NCI-H2227 (cell line): ENCODE data around the gene FEM1B.

ENCODE experiments used
- DNase-seq: peaks from one replicate; lab custom pipeline; 2025; ENCODE audit not compliant: unreplicated experiment; lab: John Stamatoyannopoulos, UW

FEM1B gene

DNA sequence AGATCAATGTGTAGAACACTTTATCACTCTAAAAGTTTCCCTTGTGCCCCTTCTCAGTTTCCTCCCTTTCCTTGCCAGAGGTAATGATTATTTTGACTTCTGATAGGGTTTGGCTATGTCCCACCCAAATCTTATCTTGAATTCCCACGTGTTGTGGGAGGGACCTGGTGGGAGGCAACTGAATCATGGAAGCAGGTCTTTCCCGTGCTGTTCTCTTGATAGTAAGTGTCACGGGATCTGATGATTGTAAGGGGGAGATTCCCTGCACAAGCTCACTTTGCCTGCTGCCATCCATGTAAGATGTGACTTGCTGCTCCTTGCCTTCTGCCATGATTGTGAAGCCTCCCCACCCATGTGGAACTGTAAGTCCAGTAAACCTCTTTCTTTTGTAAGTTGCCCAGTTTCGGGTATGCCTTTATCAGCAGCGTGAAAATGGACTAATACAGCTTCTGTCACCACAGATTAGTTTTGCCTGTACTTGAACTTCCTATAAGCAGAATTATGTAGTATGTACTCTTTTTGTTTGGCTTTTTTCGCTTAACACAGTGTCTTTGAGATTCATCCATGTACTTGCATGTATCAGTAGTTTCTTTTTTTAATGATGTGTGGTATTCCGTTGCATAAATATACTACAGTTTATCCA lies 7.2 kb downstream of the FEM1B start:
- no peak for DNase-seq

DNA sequence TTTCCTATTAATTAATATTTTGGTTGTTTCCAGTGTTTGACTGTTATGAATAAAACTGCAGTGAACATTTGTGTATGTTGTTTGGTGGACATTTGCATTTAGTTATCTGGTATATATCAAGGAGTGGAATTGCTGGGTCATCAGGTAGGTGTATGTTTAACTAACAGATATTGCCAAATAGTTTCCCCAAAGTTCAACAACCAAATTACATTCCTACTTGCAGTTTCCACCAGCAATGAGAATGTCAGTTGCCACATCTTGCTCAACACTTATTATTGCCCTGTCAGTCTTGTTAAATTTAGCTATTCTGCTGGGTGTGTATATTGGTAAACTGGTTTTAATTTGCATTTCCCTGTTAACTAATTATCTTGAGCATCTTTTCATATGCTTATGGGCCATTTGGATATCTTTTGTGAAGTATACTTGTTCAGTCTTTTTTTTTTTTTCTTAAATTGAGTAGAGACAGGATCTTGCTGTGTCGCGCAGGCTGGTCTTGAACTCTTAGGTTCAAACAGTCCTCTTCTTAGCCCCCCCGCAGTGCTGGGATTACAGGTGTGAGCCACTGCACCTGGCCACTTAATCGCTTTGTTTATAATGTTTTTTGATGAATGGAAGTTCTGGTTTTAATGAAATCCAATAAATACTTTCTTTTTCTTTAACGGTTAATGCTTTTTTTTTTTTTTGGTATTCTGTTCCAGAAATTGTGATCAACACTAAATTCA lies 7.9 kb downstream of the FEM1B start:
- no peak for DNase-seq

DNA sequence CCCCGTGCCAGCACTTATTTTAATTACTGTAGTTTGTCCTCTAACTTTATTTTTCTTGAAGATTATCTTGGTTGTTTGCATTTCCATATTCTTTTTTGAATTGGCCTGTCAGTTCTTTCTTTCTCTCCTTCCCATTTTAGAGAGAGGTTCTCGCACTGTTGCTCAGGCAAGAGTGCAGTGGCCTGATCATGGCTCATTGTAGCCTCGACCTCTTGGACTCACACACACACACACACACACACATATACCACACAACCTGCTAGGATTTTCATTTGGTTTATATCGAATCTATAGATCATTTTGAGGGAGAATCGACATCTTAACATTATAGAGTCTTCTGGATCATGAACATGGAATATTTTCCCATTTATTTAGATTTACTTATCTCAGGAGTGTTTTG lies 8.7 kb downstream of the FEM1B start:
- DNase-seq = no peak

DNA sequence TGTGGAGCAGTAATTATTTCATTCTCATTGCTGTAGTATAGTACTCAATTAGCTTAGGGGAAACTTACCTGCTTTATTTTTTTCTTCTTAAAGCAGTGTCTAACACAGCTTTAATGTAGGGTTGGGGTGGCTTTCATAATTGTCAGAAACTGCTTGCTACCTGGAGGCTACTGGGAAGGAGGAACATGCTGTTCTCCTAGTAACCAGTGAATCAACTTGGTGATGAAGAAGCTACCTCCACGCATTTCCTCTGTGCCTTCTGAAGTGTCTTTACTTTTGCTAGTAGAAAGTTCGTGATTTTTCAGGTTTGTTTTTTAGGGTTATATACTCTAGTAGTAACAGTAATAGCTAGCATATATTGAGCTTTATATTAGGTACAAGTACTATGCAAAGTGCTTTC lies 11.5 kb downstream of the FEM1B start:
- DNase-seq = no peak

DNA sequence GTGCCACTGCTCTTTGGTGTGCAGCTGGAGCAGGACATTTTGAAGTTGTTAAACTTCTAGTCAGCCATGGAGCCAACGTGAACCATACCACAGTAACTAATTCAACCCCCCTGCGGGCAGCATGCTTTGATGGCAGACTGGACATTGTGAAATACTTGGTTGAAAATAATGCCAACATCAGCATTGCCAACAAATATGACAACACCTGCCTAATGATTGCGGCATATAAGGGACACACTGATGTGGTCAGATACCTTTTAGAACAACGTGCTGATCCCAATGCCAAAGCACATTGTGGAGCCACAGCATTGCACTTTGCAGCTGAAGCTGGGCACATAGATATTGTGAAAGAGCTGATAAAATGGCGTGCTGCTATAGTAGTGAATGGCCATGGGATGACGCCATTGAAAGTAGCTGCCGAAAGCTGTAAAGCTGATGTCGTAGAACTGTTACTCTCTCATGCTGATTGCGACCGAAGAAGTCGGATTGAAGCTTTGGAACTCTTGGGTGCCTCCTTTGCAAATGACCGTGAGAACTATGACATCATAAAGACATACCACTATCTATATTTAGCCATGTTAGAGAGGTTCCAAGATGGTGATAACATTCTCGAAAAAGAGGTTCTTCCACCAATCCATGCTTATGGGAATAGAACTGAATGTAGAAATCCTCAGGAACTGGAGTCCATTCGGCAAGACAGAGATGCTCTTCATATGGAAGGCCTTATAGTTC lies 12.2 kb downstream of the FEM1B start:
- no peak for DNase-seq

DNA sequence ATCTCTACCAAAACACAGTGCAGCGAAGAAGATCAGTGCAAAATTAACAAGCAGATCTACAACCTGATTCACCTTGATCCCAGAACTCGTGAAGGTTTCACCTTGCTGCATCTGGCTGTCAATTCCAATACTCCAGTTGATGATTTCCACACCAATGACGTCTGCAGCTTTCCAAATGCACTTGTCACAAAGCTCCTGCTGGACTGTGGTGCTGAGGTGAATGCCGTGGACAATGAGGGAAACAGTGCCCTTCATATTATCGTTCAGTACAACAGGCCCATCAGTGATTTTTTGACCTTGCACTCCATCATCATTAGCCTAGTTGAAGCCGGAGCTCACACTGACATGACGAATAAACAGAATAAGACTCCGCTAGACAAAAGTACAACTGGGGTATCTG lies 13.2 kb downstream of the FEM1B start:
- no peak for DNase-seq

DNA sequence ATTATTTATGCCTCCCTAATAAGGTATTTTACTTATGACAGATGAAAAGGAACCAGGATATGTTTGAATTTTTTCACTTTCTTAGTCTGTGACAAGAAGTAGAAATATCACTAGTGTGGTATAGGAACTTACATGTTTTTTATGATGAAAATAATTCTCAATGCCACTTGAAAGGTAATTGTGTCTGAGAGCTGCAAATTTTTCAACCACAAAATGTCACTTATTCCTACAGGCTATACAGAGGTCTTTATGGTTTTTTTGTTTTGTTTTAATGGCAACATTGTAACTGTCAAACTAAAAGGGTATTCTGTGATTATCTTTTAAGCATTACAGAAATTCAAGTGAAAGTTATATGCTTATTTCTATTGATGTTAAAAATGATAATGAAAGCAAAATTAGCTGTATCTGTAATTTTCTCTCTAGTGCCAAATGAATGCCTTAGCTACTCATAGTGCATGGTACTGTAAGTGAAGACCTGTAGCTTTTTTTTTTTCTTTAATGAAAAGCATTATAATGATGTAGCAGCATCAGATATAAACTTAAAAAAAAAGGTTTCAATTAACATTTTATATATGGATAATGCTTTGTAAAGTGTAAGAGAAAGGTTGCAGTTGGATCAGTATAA lies 14.7 kb downstream of the FEM1B start:
- no peak for DNase-seq

DNA sequence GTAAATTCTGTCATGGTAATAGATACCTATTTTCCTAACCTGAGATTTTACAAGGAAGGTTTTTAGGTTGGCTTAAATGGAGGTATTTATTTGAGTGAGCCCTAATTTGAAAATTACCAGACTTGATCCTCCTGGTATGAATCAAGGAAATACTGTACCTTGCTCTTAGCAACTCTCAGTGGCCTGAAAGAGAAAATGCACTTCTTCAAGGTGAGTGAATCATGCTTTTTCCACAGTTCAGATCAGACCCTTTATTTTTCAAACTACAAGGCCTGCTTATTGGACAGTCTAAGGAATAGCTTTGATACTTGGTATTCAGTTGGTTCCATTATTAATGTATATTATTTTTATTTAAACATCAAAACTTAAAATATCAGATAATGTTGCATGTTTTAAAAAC lies 15.4 kb downstream of the FEM1B start:
- no peak for DNase-seq

DNA sequence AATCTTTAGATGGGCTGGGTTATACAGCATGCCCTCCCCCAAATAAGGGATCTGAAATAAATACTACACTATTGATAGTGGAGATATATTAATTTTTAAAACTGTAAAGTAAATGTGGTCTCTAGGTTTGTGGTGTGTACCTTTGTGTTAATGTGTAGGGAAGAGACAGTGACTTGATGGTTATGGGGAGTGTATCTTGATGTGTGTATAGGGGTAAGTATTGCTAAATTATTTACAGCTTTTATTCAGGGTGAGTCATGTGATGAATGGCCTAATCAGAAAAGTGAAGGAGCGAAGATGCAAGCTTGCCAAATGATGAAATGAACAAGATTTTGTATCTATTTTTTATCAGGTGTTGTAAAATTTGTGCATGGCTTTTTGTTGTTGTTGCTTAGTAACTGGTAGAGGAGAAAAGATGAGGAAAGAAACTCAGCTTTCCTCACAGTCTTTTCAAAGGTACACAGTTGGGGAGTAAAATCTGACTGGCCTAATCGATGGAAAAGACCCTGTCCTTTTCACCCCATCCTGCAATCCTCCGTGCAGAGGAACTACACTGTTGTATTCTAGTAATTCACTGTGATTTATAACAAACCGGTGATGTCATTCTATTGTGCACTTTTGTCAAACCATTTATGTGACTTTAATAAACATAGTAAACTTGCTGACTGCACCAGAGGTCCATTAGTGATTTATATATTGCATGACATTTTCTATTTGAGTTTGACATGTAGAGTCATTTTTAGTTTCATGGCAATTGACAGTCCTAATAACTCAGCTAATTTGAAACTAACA lies 17.7 kb downstream of the FEM1B start:
- no peak for DNase-seq

DNA sequence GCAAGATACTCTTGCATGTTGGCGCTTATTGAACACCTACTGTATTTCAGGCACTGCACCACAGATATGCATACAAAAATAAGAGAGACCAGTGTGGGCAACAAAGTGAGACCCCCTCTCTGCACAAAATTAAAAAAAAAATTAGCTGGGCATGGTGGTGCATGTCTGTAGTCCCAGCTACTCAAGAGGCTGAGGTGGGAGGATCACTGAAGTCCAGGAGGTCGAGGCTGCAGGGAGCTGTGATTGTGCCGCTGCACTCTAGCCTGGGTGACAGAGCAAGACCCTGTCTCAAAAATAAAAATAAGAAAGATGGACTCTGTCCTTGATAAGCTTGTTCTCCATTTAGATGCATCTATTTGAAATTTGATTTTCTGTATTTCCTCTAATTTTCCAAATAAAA lies 20.8 kb downstream of the FEM1B start:
- DNase-seq = no peak

DNA sequence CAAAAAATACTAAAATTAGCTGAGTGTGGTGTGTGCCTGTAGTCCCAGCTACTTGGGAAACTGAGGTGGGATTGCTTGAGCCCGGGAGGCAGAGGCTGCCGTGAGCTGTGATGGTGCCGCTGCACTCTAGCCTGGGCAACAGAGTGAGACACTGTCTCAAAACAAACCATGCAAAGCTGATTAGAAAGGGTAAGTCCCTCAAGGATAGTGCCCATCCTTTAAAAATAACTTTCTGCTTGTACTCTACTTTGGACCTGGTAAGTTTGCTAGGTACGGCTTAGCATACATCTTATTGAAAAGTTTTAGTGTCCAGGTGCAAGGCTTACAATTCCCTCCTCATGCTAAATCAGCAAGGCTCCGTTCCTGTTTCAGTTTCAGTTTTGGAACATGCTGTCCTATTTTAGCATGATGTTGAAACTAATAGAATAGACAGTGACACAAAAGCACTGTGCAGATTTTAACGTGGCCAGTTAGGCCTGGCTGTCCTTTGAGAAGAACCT lies 21.4 kb downstream of the FEM1B start:
- no peak for DNase-seq

DNA sequence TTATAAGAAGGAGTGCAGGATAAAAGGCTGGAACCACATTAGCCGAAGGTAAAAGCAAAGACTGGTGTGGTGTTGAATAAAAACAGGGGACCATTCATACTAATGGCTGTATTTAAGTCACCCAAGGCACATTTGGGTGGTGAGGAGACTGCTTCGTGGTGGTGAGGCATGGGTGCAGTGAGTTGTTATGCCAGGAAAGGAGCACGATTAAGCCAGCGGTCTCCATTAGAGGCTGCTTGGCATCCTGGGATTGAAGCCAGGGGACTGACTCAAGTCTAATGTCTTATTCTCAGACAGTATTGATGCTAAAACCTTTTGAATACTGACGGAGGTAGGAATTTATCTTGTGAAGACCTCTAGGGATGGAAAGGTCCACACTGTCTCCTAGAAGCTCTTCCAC lies 21.9 kb downstream of the FEM1B start:
- no peak for DNase-seq

DNA sequence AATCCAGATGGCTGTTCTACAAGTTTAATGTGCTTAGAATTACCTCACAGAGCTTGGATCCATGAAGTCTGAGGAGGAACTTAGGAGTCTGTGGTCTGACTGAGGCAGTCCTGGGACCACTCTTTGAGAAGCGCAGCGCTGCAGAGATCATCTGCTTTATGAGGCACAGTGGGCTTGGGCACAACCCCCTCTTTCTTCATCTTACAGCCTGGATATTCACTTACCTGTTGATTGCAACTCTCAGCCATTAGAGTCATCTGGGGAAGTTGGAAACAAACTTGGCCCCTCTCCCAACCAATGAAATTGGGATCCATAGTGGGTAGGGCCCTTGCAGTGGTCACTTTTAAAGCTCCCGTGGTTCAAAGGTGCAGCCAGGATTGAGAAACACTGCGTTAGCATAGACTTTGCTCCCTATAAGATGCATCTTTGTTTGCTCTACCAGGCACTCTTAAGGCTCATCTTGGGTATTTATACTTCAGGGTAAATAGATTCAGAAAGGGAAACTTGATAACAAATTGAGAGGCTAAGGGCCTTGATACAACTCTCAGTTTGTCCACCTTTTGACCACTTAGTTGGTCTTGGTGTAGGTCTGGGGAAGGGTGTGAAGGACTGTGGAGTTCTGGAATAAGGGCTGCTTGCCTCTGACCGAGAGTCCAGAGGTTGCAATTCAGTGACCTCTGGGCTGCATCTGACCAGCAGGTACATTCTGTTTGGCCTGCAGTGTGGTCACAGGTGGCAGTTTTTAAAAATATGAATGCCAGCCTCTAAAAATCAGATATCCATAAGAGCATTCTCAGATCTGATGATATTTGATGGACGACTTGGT lies 22.8 kb downstream of the FEM1B start:
- DNase-seq = no peak

DNA sequence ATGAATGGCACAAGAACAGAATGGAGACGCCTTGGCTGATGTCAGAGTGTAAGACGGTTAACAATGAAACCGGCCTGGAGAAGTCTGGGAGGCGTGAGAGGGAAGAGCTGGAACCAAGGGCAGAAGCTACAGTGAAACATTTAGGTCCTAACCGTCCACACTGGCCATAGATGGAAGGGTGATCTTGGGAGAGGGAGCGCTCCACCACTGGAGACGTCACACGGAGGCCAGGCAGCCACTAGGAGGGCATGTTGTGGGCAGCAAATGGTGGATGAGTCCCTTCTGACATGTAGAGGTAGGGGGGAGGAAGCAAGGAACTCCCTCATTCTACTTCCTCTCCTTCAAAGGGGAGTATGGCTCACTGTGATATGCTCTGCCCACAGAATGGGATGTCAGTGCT lies 23.8 kb downstream of the FEM1B start:
- DNase-seq = no peak

DNA sequence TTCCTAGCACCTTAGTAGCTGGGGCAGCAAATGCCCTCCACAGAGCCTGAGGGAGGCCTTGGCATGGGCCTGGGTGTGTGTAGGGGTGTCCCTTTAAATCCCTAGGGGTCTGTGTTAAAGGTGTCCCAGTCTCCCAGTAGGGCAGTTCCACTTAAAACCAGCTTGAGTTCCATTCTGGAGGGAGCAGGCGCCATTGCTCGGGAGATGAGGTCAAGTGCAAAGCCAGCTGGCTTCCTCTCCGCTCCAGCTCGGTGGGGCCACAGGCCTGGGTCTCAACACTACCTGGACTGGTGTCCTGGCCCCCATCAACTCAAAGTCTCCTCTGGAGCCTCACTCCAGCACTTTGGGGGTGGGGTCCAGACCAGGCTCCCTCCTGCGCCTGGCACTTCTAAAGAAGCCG lies 25.2 kb downstream of the FEM1B start:
- no peak for DNase-seq

DNA sequence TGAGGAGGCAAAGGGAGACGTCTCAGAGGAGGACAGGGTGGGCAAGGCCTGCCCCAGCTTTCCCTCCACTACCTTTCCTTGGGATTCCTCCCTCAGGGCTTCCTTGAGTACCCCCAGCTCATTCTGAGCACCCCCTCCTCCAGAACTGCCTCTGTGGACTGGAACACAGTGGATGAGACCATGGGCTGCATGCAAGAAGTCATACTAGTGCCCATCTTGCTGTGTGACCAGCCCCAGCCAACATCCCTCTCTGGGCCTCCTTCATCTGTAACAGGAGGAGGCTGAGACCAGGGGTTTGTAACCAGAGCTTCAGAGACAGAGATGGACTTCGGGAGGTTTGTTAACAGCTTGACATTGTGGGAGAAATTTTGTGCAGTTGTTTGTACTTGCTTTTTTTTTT lies 25.6 kb downstream of the FEM1B start:
- no peak for DNase-seq

DNA sequence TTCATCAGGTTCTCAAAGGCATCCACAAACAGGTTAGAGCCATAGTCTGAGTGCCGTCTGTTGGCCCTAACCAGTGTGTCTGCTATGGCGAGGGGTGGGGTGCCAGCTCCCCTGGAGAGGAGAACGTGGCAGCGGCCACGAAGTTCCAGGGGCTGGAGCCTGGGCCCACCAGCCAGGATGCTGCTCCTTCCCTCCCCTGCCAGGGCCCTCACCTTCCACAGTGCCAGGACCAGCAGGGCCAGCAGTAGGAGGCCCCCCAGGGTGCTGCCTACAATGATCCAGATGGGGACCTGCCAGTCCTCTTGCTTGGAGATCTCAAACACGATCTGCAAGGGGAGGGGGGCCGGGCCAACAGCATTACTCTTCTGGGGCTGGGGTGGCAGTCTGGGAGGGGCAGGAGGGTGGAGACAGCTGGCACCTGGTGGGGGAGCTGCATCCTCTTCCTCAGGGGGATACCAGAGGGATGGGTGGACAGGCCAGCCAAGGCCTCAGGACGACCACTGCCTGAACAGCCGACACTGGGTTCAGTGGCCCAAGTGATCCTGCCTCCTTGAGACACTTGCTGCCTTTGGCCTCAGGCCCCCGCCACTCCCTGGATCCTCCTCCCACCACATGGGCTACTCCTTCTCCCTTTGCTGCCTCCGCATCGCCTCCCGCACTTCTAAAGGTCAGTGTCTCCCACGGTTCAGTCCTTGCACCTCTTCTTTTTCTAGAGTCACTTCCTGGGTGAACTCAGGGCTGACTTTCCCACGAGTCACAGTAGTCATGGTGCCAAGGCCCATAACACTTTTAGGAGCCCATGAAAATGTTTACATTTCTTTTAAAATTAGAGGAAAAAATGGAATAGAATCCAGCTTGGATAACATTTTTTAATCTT lies 26.3 kb downstream of the FEM1B start:
- DNase-seq = no peak

DNA sequence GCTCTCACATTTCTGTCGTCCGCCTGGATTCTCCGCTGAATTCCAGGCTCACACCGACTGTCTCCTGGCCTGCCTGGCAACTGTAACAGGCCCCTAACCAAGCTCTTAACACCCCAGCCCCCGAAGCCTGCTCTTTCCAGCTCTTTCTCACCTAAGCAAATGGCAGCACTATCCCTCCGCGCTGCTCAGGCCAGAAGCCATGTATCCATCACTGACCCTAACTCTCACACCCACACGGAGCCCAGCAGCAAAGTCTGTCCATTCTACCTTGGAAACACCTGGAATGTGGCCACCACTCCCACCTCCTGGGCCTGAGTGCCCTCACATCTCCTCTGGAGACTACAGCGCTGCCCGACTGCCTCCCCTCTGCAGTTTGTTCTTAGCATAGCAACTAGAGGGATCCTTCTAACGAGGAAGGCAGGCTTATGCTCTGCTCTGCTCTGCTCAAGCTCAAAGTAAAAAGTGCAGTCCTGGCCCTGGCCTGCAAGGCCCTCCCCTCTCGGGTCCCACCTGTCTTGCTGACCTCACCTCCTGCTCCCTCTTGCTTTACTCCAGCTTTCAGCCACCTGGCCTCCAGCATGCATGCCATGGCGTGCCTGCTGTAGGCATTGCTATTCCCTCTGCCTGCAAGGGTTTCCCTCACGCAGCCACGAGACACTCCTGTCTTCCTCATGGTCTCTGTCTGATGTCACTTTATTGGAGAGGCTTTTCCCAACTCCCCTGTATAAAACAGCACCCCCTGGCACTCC lies 27.2 kb downstream of the FEM1B start:
- no peak for DNase-seq
